Measurements from ENCODE around the gene CANT1. TPM values are rescaled to one million over a fixed set of nuclear protein-coding genes. Genes with fewer than 3 reads are reported as not detected.
"Not testable (repeated sequence)": the region's sequence is repeated elsewhere in the genome, so short reads cannot be mapped to it uniquely, and the experiment has no call there.

Gene CANT1
- total RNA-seq, 2 experiments from 2014 or later, result 78.4 to 81.1 TPM

DNA sequence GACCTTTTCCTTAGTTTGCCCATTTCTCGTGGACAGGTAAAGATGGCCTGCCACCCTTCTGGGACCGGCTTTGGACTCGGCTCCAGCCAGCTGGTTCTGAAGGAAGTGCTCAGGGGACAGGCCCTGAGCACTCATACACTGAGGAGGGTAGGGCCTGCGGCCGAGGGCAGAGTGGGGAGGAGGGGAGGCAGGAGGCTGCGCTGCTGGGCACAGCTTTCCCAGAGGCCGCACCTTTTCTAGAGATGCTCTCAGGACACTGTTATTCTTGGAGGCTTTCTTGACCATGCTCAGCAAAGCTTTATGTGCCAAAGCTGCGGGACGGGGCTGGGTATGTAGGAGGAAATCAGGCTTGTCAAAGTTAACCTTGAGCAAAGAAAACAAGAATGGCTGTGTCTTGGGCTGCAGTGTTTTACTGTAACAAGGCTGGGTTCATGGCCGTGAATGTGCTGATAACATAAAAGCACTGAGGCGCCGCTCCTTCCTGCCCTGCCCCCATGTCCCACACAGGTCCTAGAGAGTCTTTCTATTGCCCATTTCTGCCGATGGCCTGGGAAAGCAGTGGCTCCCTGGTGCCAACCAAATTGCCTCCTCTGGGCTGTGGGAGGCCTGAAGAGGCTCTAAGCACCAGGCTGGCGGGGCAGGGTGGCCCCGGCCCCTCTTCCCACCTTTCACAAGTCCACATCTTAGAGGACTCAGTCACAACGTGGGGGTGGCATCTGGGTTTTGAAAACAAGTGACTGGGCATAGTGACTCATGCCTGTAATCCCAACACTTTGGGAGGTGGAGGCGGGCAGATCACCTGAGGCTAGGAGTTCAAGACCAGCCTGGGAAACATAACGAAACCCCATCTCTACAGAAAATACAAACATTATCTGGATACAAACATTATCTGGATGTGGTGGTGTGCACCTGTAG, 62.1 kb downstream of the CANT1 start:
- POLR2A ChIA-PET, result no interaction called here
- CTCF ChIA-PET, result no interaction called here
- H3K4me3 Mint-ChIP-seq, result no peak overlapping the region
- DNase-seq, result no peak
- H3K36me3 Mint-ChIP-seq (ENCODE audit: low read depth), result no peaks in the 10 kb centered on the region
- H3K27ac Mint-ChIP-seq, result no peak overlapping the region
- peaks cover 4% of the 10 kb centered on the region for H3K27me3 Mint-ChIP-seq
- no peaks in the 10 kb centered on the region for H3K4me1 Mint-ChIP-seq
- H3K9me3 Mint-ChIP-seq, result peaks cover 15% of the 10 kb centered on the region

- CTCF ChIA-PET, result no interaction called here
- POLR2A ChIA-PET, result no interaction called here
Measured at GRCh38 chr17:78946631-78947030, 62.9 kb downstream of the CANT1 start.

GRCh38 chr17:78946131-78946530, 63.4 kb downstream of the CANT1 start:
- H3K9me3 Mint-ChIP-seq, result peaks cover 11% of the 10 kb centered on the region
- peaks cover 7% of the 10 kb centered on the region for H3K27me3 Mint-ChIP-seq
- no peaks in the 10 kb centered on the region for H3K4me1 Mint-ChIP-seq
- no peaks in the 10 kb centered on the region for H3K36me3 Mint-ChIP-seq (ENCODE audit: low read depth)
- ChIA-PET POLR2A (no interaction called here), CTCF (no interaction called here)
- H3K27ac Mint-ChIP-seq, result no peak overlapping the region
- no peak for DNase-seq
- no peak overlapping the region for H3K4me3 Mint-ChIP-seq

More at GRCh38 chr17:78946631-78947030, 62.9 kb downstream of the CANT1 start:
- no peaks in the 10 kb centered on the region for H3K36me3 Mint-ChIP-seq (ENCODE audit: low read depth)
- H3K9me3 Mint-ChIP-seq, result peaks cover 15% of the 10 kb centered on the region
- DNase-seq, result no peak
- peaks cover 7% of the 10 kb centered on the region for H3K27me3 Mint-ChIP-seq
- H3K4me1 Mint-ChIP-seq, result no peaks in the 10 kb centered on the region
- no peak overlapping the region for H3K4me3 Mint-ChIP-seq
- no peak overlapping the region for H3K27ac Mint-ChIP-seq

DNA sequence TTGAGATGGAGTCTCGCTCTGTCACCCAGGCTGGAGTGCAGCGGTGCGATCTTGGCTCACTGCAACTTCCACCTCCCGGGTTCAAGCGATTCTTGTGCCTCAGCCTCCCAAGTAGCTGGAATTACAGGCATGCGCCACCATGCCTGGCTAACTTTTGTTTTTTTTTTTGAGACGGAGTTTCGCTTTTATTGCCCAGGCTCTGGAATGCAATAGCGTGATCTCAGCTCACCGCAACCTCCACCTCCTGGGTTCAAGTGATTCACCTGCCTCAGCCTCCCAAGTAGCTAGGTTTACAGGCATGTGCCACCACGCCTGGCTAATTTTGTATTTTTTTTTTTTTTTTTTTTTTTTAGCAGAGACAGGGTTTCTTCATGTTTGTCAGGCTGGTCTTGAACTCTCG, 64.1 kb downstream of the CANT1 start:
- H3K27ac Mint-ChIP-seq; H3K4me1 Mint-ChIP-seq; H3K9me3 Mint-ChIP-seq; DNase-seq; H3K36me3 Mint-ChIP-seq (ENCODE audit: low read depth); POLR2A ChIA-PET; H3K27me3 Mint-ChIP-seq; H3K4me3 Mint-ChIP-seq: not testable (repeated sequence)
- CTCF ChIA-PET, result interaction anchor here (0.6 kb wide), 1 partner anchor 42 kb away, joined by 6 read pairs; the partner anchor contains the start of gene CEP295NL

DNA sequence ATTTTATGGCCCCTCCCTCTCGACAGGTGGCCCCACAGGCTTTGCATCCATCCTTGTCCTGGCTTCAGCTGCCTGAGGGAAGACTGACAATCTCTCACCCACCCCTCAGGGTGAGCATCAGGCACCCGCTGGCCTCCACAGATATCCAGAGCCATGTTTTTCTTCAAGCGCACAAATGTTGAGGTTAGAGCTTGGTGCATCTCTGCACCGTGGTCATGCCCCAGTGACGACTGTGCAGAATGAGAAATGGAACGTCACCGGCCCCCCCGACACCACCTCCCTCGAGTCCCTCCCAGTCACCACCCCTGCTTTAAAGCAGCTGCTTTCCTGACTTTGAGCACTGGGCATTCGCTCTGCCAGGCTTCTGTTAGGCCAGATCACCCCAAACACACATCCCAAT, 64.6 kb downstream of the CANT1 start:
- DNase-seq, result no peak
- peaks cover 6% of the 10 kb centered on the region for H3K27me3 Mint-ChIP-seq
- peaks cover 1% of the 10 kb centered on the region for H3K9me3 Mint-ChIP-seq
- POLR2A ChIA-PET, result no interaction called here
- CTCF ChIA-PET, result interaction anchor here (0.6 kb wide), 1 partner anchor 42 kb away, joined by 6 read pairs; the partner anchor contains the start of gene CEP295NL
- no peaks in the 10 kb centered on the region for H3K4me1 Mint-ChIP-seq
- no peaks in the 10 kb centered on the region for H3K36me3 Mint-ChIP-seq (ENCODE audit: low read depth)
- H3K4me3 Mint-ChIP-seq, result no peak overlapping the region
- H3K27ac Mint-ChIP-seq, result no peak overlapping the region

- H3K36me3 Mint-ChIP-seq (ENCODE audit: low read depth), result no peaks in the 10 kb centered on the region
- POLR2A ChIA-PET, result no interaction called here
- H3K9me3 Mint-ChIP-seq, result no peaks in the 10 kb centered on the region
- H3K27ac Mint-ChIP-seq, result no peak overlapping the region
- peaks cover 6% of the 10 kb centered on the region for H3K27me3 Mint-ChIP-seq
- H3K4me3 Mint-ChIP-seq, result no peak overlapping the region
- no peaks in the 10 kb centered on the region for H3K4me1 Mint-ChIP-seq
- no peak for DNase-seq
- CTCF ChIA-PET, result interaction anchor here (0.7 kb wide), 1 partner anchor 473 kb away, joined by 4 read pairs; no protein-coding TSS in a partner anchor
Measured at GRCh38 chr17:78944026-78944425, 65.5 kb downstream of the CANT1 start.

Other genes starting within 250 kb of the CANT1 start
- 100 to 1,000 TPM; 288 to 309 TPM for gene CYTH1, start 227.5 kb downstream of the CANT1 start, total RNA-seq
- 10 to 100 TPM; 95.4 to 96.8 TPM for gene USP36, start 168.9 kb downstream of the CANT1 start, total RNA-seq
- gene CEP295NL, start 106.6 kb downstream of the CANT1 start, total RNA-seq, result not detected
- gene TIMP2, start 84.4 kb downstream of the CANT1 start, total RNA-seq, result 1 to 10 TPM; 3.3 TPM
- 100 to 1,000 TPM; 209 to 219 TPM for gene LGALS3BP, start 29.8 kb downstream of the CANT1 start, total RNA-seq
- not detected for gene C1QTNF1, start 14.4 kb upstream of the CANT1 start, total RNA-seq
- 10 to 100 TPM; 28.5 to 28.9 TPM for gene ENGASE, start 65.1 kb upstream of the CANT1 start, total RNA-seq

All from activated CD4-positive, alpha-beta memory T cell treated with anti-CD3 and anti-CD28 coated beads, Interleukin-2, amount 10 ng/mL, durations not matched to agents 7 days and 5 days (primary cell).